ENCODE results near the gene KCNK17.

KCNK17 gene

GRCh38 chr6:39266375-39266774 is 47.8 kb downstream of the KCNK17 start:
- DNase-seq, result no peak

- DNase-seq, result peak; percentile 58
Observed at GRCh38 chr6:39263303-39264037, 50.7 kb downstream of the KCNK17 start.

- DNase-seq, result no peak
Observed at GRCh38 chr6:39261751-39262150, 52.5 kb downstream of the KCNK17 start.

GRCh38 chr6:39260953-39261352 is 53.3 kb downstream of the KCNK17 start:
- no peak for DNase-seq

- no peak for DNase-seq
Observed at GRCh38 chr6:39260456-39260855, 53.8 kb downstream of the KCNK17 start.

- no peak for DNase-seq
Observed at GRCh38 chr6:39256294-39256940, 57.8 kb downstream of the KCNK17 start.

- DNase-seq, result no peak
Observed at GRCh38 chr6:39254999-39255535, 59.2 kb downstream of the KCNK17 start.

GRCh38 chr6:39251406-39251805 is 62.8 kb downstream of the KCNK17 start:
- DNase-seq, result no peak

- DNase-seq, result no peak
Observed at GRCh38 chr6:39250507-39250906, 63.7 kb downstream of the KCNK17 start.

GRCh38 chr6:39249278-39249677 is 64.9 kb downstream of the KCNK17 start:
- DNase-seq, result no peak
